Memory B cell (primary cell): ENCODE data around the gene LGALS1.

Source experiments
- ATAC-seq: fragments of 150-1000 bp; cut with Tn5 transposase; 2 replicates; pipeline ENCODE4 v1.10.0; 2021; ENCODE audit warnings: low read depth, mild to moderate bottlenecking, moderate library complexity
- DNase-seq, 2 donors: peaks; one replicate each; pipeline ENCODE4 v3.0.0; 2022; ENCODE audit warnings: low spot score in 2 of 2
- H3K27ac Mint-ChIP-seq: one replicate; pipeline ENCODE4 v1.8.0; 2022; ENCODE audit warnings: mild to moderate bottlenecking, moderate library complexity, mixed read lengths
- H3K27me3 Mint-ChIP-seq: one replicate; pipeline ENCODE4 v1.8.0; 2022; ENCODE audit warnings: mixed read lengths
- H3K36me3 Mint-ChIP-seq: one replicate; pipeline ENCODE4 v1.8.0; 2022; ENCODE audit warnings: mild to moderate bottlenecking, mixed read lengths
- H3K4me1 Mint-ChIP-seq: one replicate; pipeline ENCODE4 v1.8.0; 2022; ENCODE audit warnings: mixed read lengths
- H3K4me3 Mint-ChIP-seq: one replicate; pipeline ENCODE4 v1.8.0; 2022; ENCODE audit warnings: mild to moderate bottlenecking, moderate library complexity, mixed read lengths
- H3K9me3 Mint-ChIP-seq: one replicate; pipeline ENCODE4 v1.8.0; 2022; ENCODE audit warnings: mixed read lengths

The LGALS1 gene

DNA sequence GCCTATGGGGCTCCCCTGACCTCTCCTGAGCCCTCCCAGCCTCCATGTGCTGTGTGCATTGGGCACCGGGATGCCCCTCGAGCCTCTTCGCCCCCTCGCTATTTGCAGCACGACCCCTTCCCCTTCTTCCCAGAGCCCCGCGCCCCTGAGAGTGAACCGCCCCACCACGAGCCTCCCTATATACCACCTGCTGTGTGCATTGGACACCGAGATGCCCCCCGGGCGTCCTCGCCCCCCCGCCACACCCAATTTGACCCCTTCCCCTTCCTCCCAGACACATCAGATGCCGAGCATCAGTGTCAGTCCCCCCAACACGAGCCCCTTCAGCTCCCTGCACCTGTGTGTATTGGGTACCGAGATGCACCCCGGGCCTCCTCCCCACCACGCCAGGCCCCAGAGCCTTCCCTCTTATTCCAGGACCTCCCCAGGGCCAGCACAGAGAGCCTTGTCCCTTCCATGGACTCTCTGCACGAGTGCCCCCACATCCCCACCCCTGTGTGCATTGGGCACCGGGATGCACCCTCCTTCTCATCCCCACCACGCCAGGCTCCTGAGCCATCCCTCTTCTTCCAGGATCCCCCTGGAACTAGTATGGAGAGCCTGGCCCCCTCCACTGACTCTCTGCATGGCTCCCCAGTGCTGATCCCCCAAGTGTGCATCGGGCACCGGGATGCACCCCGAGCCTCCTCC is 50.3 kb downstream of the LGALS1 start:
- ATAC-seq = no peak
- DNase-seq = no peak

DNA sequence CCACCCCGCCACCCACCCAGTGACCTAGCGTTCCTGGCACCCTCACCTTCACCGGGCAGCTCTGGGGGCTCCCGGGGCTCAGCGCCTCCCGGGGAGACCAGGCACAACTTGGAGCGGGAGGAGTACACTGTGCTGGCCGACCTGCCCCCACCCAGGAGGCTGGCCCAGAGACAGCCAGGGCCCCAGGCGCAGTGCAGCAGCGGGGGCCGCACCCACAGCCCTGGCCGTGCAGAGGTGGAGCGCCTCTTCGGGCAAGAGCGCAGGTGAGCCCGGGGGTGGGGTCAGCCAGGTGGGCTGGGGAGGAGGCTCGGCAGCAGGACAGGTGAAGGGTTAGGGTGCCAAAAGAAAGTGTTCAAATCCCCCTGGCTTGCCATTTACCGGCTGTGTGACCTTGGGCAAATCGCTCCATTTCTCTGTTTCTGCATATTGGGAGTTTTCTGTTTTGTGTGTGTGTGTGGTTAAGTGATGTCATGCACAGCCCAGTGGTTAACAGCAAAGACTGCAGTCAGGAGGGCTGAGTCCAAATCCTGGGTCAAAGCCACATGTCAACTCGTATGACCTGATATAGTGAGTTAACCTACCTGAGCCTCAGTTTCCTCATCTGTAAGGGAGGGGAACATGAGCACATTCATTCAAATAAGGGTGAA is 50.9 kb downstream of the LGALS1 start:
- Mint-ChIP-seq H3K4me1 (no peaks in the 10 kb centered on the region), H3K9me3 (no peaks in the 10 kb centered on the region), H3K4me3 (no peak overlapping the region), H3K27me3 (no peaks in the 10 kb centered on the region), H3K27ac (no peak overlapping the region), H3K36me3 (peaks cover 15% of the 10 kb centered on the region)
- no peak for DNase-seq
- ATAC-seq = no peak

More for the DNA sequence above, 50.3 kb downstream of the LGALS1 start:
- no peaks in the 10 kb centered on the region for H3K4me1 Mint-ChIP-seq
- H3K9me3 Mint-ChIP-seq = no peaks in the 10 kb centered on the region
- no peak overlapping the region for H3K27ac Mint-ChIP-seq
- H3K36me3 Mint-ChIP-seq = peaks cover 15% of the 10 kb centered on the region
- no peaks in the 10 kb centered on the region for H3K27me3 Mint-ChIP-seq
- no peak overlapping the region for H3K4me3 Mint-ChIP-seq

DNA sequence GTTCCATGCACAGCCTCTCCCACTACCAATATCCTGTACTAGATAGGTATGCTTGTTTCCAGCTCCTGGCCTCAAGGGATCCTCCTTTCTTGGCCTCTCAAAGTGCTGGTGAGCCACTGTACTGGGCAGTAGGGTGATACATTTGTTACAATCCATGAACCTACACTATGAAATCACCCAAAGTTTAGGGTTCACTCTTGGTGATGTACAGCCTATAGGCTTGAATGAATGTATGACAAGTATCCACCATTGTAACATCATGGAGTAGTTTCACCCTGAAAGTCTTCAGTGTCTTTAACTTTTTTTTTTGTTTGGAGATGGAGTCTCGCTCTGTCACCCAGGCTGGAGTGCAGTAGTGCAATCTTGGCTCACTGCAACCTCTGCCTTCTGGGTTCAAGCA is 53.2 kb downstream of the LGALS1 start:
- Mint-ChIP-seq H3K27ac (no peak overlapping the region), H3K9me3 (no peaks in the 10 kb centered on the region)

More for the DNA sequence above, 53.2 kb downstream of the LGALS1 start:
- H3K36me3 Mint-ChIP-seq = peaks cover 12% of the 10 kb centered on the region
- H3K4me3 Mint-ChIP-seq = no peak overlapping the region
- H3K4me1 Mint-ChIP-seq = no peaks in the 10 kb centered on the region
- no peak for DNase-seq
- no peak for ATAC-seq
- H3K27me3 Mint-ChIP-seq = no peaks in the 10 kb centered on the region
